GM18870 (cell line): ENCODE results near the gene NLGN1.
"Not testable (repeated sequence)": the region's sequence is repeated elsewhere in the genome, so short reads cannot be mapped to it uniquely, and the experiment has no call there.

Experiments used
- ATAC-seq: cut with Tn5 transposase; IDR thresholded peaks from one replicate; pipeline ENCODE4 v1.9.1; 2021; ENCODE audit warnings: moderate library complexity; ENCODE audit not compliant: unreplicated experiment

NLGN1 gene

DNA sequence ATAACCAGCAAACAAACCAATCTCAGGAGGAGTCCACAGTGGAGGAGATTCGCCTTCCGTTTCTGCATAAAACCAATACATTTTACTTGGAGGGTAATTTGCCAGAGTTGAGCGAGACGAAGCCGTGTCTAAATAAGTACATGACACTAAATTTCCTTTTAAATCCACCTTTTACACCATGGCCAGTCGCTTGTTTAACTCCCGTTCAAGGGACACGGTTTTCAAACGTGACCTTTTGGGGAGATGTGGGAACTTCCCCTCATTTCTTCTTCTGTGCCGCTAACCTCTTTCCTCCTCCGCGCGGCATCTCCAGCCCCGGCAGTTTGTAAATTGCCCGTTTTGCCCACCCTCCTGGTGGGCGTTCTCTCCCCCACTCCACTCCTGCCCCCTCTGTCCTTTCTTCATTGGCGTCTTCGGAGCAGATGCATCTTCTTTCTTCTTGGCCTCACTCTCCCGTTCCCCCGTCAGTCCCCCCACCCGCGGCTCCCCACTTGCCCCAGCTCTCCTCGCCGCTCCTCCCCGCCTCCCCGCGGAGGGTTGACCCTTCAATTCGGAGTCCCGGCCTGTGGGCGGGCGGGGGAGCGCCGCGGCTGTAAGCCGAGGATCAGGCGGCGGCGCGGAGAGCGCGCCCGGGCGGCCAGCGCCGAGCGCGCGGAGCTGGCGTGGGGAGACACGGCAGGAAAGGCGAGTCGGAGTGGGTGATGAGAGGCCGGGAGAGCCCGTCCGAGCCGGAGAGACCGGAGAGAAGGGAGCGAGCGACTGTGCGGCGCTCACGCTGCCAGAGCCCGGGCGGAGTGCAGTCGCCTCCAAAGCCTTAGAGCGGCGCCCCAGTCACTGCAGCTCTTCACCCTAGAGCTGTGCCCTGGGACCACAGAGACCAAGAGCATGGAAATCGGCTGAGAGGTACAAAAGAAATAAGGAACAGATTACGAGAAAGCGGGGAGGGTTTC, at the start of gene NLGN1:
TSS of gene NLGN1 (plus strand) at position 584 of the 950 bp plus-strand sequence.
- ATAC-seq, result no peak

DNA sequence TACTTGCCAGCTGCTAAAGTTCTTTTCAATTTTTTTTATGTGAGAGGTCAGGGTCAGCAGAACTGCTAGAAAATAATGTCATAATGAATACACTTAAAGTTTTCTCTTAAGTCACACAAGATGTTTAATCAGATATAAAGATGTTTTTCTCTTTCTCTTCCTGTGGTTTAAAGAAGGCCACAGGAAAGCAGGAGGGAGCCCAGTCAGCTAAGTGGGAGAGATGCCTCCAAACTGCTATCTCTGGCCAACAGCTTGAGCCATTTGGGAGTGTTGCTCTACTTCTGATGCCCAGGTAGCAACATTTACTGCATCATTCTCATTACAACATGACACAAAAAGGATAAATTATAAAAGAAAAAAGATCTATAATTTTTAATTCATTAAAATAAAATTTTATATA, 45.7 kb upstream of the NLGN1 start:
- ATAC-seq, result no peak

DNA sequence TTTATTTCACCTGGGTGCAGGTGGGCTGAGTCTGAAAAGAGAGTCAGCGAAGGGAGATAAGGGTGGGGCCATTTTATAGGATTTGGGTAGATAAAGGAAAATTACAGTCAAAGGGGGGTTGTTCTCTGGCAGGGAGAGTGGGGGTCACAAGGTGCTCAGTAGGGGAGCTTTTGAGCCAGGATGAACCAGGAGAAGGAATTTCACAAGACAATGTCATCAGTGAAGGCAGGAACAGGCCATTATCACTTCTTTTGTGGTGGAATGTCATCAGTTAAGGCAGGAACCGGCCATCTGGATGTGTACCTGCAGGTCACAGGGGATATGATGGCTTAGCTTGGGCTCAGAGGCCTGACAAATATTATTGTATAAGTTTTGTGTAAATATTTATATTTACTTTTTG, 44.4 kb upstream of the NLGN1 start:
- ATAC-seq, result not testable (repeated sequence)

- no peak for ATAC-seq
These were observed 43.4 kb upstream of the NLGN1 start for GRCh38 chr3:173354124-173354523.

- ATAC-seq, result no peak
These were observed 25.6 kb upstream of the NLGN1 start for GRCh38 chr3:173371848-173372487.

GRCh38 chr3:173380681-173381080, 16.9 kb upstream of the NLGN1 start:
- ATAC-seq, result no peak

DNA sequence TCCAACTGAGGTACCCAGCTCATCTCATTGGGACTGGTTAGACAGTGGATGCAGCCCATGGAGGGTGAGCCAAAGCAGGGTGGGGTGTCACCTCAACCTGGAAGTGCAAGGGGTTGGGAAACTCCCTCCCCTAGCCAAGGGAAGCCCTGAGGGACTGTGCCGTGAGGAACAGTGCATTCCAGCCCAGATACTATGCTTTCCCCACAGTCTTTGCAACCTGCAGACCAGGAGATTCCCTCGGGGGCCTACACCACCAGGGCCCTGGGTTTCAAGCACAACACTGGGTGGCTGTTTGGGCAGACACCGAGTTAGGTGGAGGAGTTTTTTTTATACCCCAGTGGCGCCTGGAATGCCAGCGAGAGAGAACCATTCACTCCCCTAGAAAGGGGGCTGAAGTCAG, 15.6 kb upstream of the NLGN1 start:
- ATAC-seq, result not testable (repeated sequence)

DNA sequence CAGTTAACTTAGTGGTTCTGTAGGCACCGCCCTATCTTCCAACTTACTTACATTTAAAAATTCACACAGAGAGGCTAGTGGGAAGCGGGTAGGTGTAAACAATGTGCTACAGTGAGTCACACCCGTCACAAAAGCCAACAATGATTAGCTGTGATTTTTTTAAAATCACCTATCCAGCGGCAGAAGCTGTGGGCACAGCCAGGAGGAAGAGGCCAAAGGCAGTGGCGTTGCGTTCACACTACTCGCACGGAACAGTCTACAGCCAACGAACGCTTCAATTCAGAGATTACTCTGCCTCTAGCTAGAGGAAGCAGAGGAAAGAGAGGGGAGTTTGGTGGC, 2.5 kb upstream of the NLGN1 start:
- peak; percentile 38 for ATAC-seq

GRCh38 chr3:173395412-173396181, 1.9 kb upstream of the NLGN1 start:
- peak; percentile 87 for ATAC-seq

DNA sequence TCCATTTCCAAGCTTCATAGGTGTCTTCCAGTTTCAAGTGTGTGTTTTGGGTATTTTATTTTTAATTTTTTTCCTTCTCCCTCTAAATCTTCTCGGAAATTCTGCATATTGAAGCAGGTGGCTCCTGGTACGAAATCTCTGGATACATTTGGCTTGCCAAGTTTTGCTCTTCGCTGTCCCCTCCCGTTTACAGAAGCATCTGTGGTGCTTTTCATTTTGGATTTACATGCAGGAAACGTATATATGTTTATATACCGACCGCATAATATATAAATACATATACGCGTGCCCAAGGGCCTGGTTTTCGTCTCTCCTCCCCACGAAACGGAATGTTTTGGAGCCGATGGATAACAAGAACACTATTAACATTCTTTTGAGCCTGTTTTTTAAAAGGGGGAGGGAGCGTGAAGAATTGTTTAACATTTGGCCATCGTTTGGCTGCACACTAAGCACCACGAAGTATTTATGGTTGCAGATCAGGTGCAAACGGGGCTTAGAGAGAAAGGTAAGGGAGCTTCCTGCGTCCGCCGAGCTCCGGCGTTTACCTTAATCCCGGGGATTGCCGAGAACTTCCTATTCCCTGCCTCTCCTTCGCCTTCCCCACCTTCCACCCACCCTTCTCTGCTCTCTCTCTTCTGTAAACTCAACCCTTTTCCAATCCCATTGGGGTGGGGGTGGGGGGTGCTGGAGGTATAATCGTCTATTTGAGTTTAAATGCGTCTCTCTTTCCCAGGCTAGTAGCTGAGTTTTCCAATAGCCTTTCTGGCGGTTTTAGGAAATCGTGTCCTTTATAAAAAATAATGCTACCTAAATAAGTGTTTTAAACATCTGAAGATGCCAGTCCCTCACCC, 1.1 kb upstream of the NLGN1 start:
- no peak for ATAC-seq

GRCh38 chr3:173398111-173398479, 551 bp downstream of the NLGN1 start:
- no peak for ATAC-seq

DNA sequence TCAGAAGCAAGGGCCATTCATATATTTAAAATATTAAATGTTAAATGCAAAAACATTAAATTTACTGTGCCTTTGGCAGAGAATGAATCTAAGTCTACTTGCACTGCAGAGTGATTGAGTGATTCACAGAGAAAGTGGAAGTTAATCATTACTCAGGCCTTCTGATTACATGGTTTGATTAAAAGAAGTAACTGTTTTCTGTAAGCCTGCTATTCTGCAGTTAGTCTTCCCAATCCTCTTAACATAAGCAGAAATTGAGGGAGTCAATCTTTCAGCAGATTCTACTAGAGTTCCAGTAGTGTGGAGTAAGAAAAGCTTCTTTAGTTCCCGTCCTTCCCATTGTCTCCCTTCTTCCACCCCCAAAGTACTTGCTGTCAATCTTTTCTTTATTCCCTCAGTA, 1.5 kb downstream of the NLGN1 start:
- ATAC-seq, result no peak

DNA sequence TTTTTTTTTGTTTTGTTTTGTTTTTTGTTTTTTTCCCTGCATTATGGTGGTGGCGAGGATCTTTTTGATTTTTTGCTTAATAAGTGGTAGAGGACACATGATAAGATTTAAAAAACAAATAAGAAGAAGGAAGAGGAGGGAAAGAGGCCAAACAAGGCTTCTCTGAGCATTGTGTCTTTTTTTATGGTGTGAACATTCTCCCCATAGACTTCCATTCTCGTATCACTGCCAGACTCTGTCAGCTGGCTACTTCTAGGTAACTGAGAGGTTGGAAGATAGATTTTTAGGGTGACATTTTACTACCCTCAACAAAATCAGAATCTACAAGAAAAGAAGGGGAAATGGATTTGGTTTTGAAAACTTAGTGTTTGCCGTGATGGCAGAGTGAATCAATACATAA, 3.8 kb downstream of the NLGN1 start:
- no peak for ATAC-seq

DNA sequence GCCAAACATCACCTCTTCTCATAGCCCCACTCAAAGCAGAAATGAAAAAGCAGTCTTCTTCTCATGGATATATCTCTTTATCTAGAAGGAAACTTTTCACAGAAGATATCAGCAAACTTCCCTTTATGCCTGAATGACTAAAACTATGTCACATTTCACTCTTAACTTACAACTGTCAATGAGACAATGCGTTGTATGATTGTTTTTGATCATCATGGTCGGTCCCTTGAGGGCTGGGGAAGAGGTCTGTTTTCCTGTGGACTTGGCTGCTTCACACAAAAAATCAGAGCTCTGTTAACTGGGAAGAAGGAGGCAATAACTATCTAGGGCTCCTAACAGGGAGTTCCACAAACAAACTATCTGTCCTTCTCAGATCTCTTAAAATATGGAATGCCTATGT, 5.1 kb downstream of the NLGN1 start:
- ATAC-seq, result no peak

GRCh38 chr3:173403376-173403775, 5.8 kb downstream of the NLGN1 start:
- no peak for ATAC-seq

DNA sequence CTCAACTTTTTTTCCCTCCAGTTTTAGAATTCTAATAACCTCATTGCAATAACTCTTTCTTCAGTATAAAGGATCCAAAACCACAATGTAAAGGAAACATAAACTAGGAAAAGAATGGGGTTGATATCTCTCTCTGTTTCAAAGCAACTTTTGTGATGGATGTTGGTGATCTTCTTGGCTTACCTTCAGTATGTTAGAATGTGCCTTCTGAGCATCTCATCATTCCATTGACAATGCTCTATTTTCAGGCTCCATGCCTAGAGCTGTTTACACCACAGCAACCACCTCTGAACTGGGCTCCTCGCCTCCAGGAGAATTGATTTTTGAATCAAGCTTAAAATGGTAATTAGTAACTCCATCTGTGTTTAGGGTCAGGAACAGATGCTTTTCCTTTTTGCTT, 6.6 kb downstream of the NLGN1 start:
- ATAC-seq, result no peak

DNA sequence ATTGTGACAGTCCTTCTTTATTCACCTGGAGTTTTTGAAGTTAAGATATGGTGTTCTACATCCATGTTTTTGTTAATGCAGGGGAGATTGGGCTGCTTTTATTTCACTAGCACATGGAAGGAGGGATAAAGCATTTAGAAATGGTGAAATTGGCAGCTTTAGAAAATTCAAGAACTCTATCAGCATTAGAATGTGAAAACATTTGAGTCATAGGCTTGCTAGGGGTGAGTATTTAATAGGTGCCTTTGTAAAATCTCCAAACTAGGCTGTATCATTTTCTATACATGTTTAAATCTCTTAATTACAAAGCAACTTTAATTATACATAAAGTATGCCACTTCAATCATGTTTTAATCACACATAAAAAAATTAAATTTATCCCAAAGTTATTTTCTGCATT, 12.9 kb downstream of the NLGN1 start:
- ATAC-seq, result no peak

DNA sequence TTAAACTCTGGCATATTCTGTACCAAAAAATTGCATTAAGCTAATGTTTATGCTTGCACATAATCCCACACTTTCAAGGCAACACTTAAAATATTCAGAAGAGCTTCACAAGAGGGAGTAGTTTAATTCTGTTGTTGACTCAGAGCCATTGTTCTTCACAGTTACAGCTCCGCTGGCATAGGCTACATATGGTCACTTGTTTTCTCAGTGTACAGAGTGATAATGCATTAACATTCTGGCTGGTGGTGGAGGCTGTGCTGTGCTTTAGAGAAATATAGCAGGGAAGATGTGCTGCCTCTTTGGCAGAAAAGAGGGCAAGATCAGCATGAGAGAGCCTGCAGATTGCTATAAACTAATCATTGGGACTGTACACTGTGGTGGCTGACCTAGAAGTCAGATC, 13.3 kb downstream of the NLGN1 start:
- ATAC-seq, result no peak

DNA sequence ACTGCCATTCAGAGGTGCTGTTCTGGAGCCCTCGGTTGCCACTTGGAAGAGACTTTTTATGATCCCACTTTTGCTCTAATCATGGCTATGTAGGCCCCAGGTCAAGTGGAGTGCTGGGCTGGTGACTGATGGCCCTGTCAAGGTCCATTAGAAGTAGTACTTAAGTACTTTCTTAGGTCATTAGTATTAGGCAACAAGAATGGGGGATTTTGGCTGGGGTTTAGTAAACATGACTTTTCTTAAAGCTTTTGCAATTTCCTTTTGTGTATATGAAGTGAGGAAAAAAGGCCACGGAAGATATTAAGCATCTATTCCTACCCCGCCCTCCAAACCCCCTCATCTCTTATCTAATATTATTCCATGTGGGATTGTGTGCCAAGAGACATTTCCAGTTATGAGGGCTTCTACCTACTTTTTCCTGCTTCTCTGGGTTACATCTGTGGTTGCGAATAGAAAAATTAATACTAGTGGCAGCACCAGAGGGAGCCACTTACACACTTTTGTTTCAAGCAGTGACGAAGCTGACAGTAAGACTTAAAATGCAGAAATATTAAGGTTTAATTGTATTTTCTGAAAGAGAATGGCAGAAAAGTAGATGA, 13.9 kb downstream of the NLGN1 start:
- no peak for ATAC-seq

DNA sequence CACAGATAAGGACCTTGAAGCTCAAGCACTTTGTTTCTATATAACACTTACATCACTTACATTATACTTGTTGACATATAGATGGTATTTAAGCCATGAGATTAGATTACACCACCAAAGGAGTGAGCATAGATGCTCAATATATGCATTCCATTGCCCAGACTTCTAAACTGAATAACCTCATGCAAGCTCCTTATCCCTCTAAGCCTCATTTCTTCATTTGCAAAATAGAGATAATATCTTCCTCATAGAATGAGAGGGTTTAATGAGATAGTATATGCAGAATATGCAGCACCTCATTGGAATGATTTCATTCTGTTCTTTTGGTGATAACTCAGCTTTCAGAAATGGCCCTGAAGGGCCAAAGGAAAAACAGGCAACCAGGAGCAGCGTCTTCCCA, 18.5 kb downstream of the NLGN1 start:
- ATAC-seq, result no peak
